NCI-H69 (cell line): ENCODE results near the gene MBD6.
A peak's percentile ranks its signal among the peaks of the same experiment; 100 is the strongest.
"Not testable (repeated sequence)": the region's sequence is repeated elsewhere in the genome, so short reads cannot be mapped to it uniquely, and the experiment has no call there.

ENCODE experiments used
- DNase-seq: peaks from one replicate; lab custom pipeline; 2025; lab: John Stamatoyannopoulos, UW

The MBD6 gene

GRCh38 chr12:57549909-57550640 lies 27.5 kb downstream of the MBD6 start, which contains the start of gene KIF5A:
KIF5A (plus strand) TSS chr12:57550044; CDS start chr12:57550272, 228 bp downstream.
- peak; percentile 71 for DNase-seq

- no peak for DNase-seq
Observed at GRCh38 chr12:57550641-57551549, 28.3 kb downstream of the MBD6 start.

GRCh38 chr12:57551637-57552305 lies 29.1 kb downstream of the MBD6 start:
- DNase-seq: no peak

GRCh38 chr12:57552306-57552651 lies 29.7 kb downstream of the MBD6 start:
- no peak for DNase-seq

- DNase-seq: no peak
Observed at GRCh38 chr12:57552835-57553313, 30.2 kb downstream of the MBD6 start.

GRCh38 chr12:57553343-57554202 lies 30.9 kb downstream of the MBD6 start:
- DNase-seq: peak; percentile 18

- no peak for DNase-seq
Observed at GRCh38 chr12:57554453-57554852, 31.8 kb downstream of the MBD6 start.

GRCh38 chr12:57554897-57555296 lies 32.3 kb downstream of the MBD6 start:
- DNase-seq: no peak

GRCh38 chr12:57558864-57559263 lies 36.2 kb downstream of the MBD6 start:
- DNase-seq: no peak

GRCh38 chr12:57560516-57560915 lies 37.9 kb downstream of the MBD6 start:
- DNase-seq: no peak

GRCh38 chr12:57561117-57561516 lies 38.5 kb downstream of the MBD6 start:
- DNase-seq: not testable (repeated sequence)

- no peak for DNase-seq
Observed at GRCh38 chr12:57563358-57563757, 40.7 kb downstream of the MBD6 start.

GRCh38 chr12:57564178-57564740 lies 41.6 kb downstream of the MBD6 start:
- DNase-seq: no peak

GRCh38 chr12:57568838-57569237 lies 46.2 kb downstream of the MBD6 start:
- DNase-seq: no peak

GRCh38 chr12:57569858-57570257 lies 47.2 kb downstream of the MBD6 start:
- DNase-seq: no peak

- not testable (repeated sequence) for DNase-seq
Observed at GRCh38 chr12:57570438-57570837, 47.8 kb downstream of the MBD6 start.

- no peak for DNase-seq
Observed at GRCh38 chr12:57571926-57572762, 49.5 kb downstream of the MBD6 start.

GRCh38 chr12:57574795-57575194 lies 52.2 kb downstream of the MBD6 start:
- no peak for DNase-seq

GRCh38 chr12:57575771-57576612 lies 53.4 kb downstream of the MBD6 start:
- peak; percentile 14 for DNase-seq
